Psoas muscle (tissue), 8 donors: ENCODE measurements around the gene PPP1R9A. TPM values are rescaled to one million over a fixed set of nuclear protein-coding genes. Genes with fewer than 3 reads are reported as not detected.

Experiments
- ATAC-seq, 4 donors: fragments of 200-7000 bp; cut with Tn5 transposase; one replicate each; pipeline ENCODE4 v1.9.1; 2020; ENCODE audit warnings: moderate library complexity in 3 of 4, mild to moderate bottlenecking in 2 of 4
- DNase-seq, 2 donors: peaks; one replicate each; pipeline ENCODE4 v3.0.0-alpha.2; 2020
- H3K27ac ChIP-seq: fragments of 200-600 bp; one replicate; pipeline ENCODE4 v1.8.0; 2022
- H3K27me3 ChIP-seq, 3 donors: fragments of 200-600 bp in 1 of 3; one replicate each; pipeline versions ENCODE4 v1.6.1 to v1.8.0; 2013 to 2022; ENCODE audit warnings: low read length in 2 of 3, mild to moderate bottlenecking in 2 of 3, moderate library complexity in 1 of 3; ENCODE audit not compliant: insufficient read depth in 3 of 3
- H3K36me3 ChIP-seq, 2 donors: fragments of 200-600 bp in 1 of 2; one replicate each; pipeline versions ENCODE4 v1.6.1 to v1.8.0; 2013 to 2022; ENCODE audit warnings: low read depth in 1 of 2, mild to moderate bottlenecking in 1 of 2, moderate library complexity in 1 of 2; ENCODE audit not compliant: insufficient read depth in 1 of 2
- H3K4me1 ChIP-seq: fragments of 200-600 bp; one replicate; pipeline ENCODE4 v1.8.0; 2022
- H3K4me3 ChIP-seq: fragments of 200-600 bp; one replicate; pipeline ENCODE4 v1.8.0; 2022; ENCODE audit warnings: mild to moderate bottlenecking
- H3K9me3 ChIP-seq: fragments of 200-600 bp; one replicate; pipeline ENCODE4 v1.8.0; 2022
- WGBS, 3 donors: extraction: QIAGEN DNeasy Blood & Tissue Kit; methylation state at CpG; one replicate each; pipeline versions ENCODE4 v1.1.6 to v1.1.7; 2013; 5-methylcytosine and 5-hydroxymethylcytosine counted together
- intact Hi-C, 2 donors: fragments of 100-400 bp; cut with DNase I; formaldehyde crosslinking; loops; one replicate each; pipeline versions ENCODE4 v1.11.0 to v1.14.2; 2022
- polyA plus RNA-seq, 3 donors: library from polyadenylated mRNA; stranded (reverse); fragments of 200-250 nt; gene quantifications; one replicate each; pipeline ENCODE4 v1.2.3, GENCODE V29; 2013
- total RNA-seq, 4 donors: library from RNA; stranded (reverse); fragmentation: NEBNext Ultra II Directional in 2 of 4; extraction: Animal tissue kit (Norgen Biotek cat#: 25700) in 2 of 4; gene quantifications; one replicate each; pipeline versions ENCODE4 v1.2.1 to v1.2.4, GENCODE V29; 2021 to 2023
- TF ChIP-seq, protein P1 (sequence below): fragments of 200-600 bp; IDR thresholded peaks from one replicate; pipeline ENCODE4 v1.8.0; 2022; ENCODE audit warnings: antibody characterized with exemption
- donor health status: healthy with polysubstance abuse.
- donor health status: DM: no; HTN: no; CAD: no; lungs with moderate emphysema.
- donor health status: Bipolar disorder and iron deficiency.
- donor health status: healthy.
- donor health status: DM: yes; HTN: yes; CAD: no.
- donor health status: DM: no; HTN: no; CAD: no.
- donor health status: DM: no; HTN: no; CAD: no.
- donor health status: DM: yes; HTN: yes; CAD: no.

Gene PPP1R9A
- total and polyA plus RNA-seq, 7 donors = 1.1 to 18.6 (median 13.5) TPM

GRCh38 chr7:95201727-95202126, 294.3 kb downstream of the PPP1R9A start:
- Histone ChIP-seq H3K27me3 (no peaks in the 10 kb centered on the region), H3K36me3 (no peaks in the 10 kb centered on the region), H3K27ac (no peak overlapping the region), H3K4me3 (no peak overlapping the region), H3K9me3 (no peaks in the 10 kb centered on the region), H3K4me1 (no peaks in the 10 kb centered on the region)
- TF ChIP-seq, protein P1, sequence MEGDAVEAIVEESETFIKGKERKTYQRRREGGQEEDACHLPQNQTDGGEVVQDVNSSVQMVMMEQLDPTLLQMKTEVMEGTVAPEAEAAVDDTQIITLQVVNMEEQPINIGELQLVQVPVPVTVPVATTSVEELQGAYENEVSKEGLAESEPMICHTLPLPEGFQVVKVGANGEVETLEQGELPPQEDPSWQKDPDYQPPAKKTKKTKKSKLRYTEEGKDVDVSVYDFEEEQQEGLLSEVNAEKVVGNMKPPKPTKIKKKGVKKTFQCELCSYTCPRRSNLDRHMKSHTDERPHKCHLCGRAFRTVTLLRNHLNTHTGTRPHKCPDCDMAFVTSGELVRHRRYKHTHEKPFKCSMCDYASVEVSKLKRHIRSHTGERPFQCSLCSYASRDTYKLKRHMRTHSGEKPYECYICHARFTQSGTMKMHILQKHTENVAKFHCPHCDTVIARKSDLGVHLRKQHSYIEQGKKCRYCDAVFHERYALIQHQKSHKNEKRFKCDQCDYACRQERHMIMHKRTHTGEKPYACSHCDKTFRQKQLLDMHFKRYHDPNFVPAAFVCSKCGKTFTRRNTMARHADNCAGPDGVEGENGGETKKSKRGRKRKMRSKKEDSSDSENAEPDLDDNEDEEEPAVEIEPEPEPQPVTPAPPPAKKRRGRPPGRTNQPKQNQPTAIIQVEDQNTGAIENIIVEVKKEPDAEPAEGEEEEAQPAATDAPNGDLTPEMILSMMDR = no peak
- intact Hi-C loops = loop anchor here in 1 of 2 donors (10.0 kb wide), 1 partner anchor 297 kb away; the partner anchor contains the start of gene PPP1R9A
- DNase-seq (no peak), ATAC-seq (no peak)

GRCh38 chr7:95204618-95205017, 297.2 kb downstream of the PPP1R9A start:
- TF ChIP-seq, protein P1 = no peak
- H3K27ac ChIP-seq = no peak overlapping the region
- no peaks in the 10 kb centered on the region for H3K4me1 ChIP-seq
- 96 to 98% (median 98%) methylated on average over 6 of the region's 6 CpGs for WGBS, 3 donors
- H3K27me3 ChIP-seq = no peaks in the 10 kb centered on the region
- ATAC-seq (no peak), DNase-seq (no peak)
- H3K36me3 ChIP-seq = no peaks in the 10 kb centered on the region
- intact Hi-C loops = loop anchor here in 1 of 2 donors (10.0 kb wide), 1 partner anchor 300 kb away; the partner anchor contains the start of gene PPP1R9A
- no peak overlapping the region for H3K4me3 ChIP-seq
- no peaks in the 10 kb centered on the region for H3K9me3 ChIP-seq

- Histone ChIP-seq H3K27ac (no peak overlapping the region), H3K4me1 (no peaks in the 10 kb centered on the region), H3K27me3 (no peaks in the 10 kb centered on the region), H3K36me3 (no peaks in the 10 kb centered on the region), H3K9me3 (no peaks in the 10 kb centered on the region), H3K4me3 (no peak overlapping the region)
- WGBS, 3 donors = 39 to 63% (median 55%) methylated on average over 1 of the region's 1 CpG
- intact Hi-C loops = loop anchor here in 1 of 2 donors (10.0 kb wide), 1 partner anchor 301 kb away; the partner anchor contains the start of gene PPP1R9A
- ATAC-seq (no peak), DNase-seq (no peak)
- TF ChIP-seq, protein P1 = no peak
Measured at GRCh38 chr7:95205665-95206225, 298.4 kb downstream of the PPP1R9A start.

DNA sequence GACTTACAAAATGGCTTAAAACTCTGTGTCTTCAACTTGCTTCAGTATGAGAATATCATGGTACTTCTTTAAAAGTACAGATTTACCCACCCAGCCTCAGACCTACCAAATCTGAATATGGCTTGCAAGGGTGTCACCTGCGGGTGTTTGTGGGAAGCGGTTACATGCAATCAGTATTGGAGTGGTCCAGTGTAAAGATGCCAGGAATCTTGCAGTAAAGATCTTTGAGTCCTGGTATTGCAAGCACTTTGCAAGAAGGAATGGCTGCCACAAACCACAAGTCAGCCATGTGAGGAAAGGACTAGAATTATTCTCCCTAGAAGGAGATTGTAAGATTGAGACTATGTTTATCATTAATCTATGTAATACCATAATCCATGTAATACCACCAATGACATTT, 301.9 kb downstream of the PPP1R9A start:
- Histone ChIP-seq H3K27ac (no peak overlapping the region), H3K27me3 (no peaks in the 10 kb centered on the region), H3K9me3 (no peaks in the 10 kb centered on the region), H3K4me3 (no peak overlapping the region), H3K4me1 (no peaks in the 10 kb centered on the region), H3K36me3 (no peaks in the 10 kb centered on the region)
- ATAC-seq = no peak
- TF ChIP-seq, protein P1 = no peak
- intact Hi-C loops = loop anchor here in 1 of 2 donors (10.0 kb wide), 1 partner anchor 304 kb away; the partner anchor contains the start of gene PPP1R9A
- no peak for DNase-seq
- 76 to 82% (median 80%) methylated on average over 2 of the region's 2 CpGs for WGBS, 3 donors

GRCh38 chr7:95209788-95210187, 302.4 kb downstream of the PPP1R9A start:
- no peak overlapping the region for H3K27ac ChIP-seq
- 13 to 16% (median 14%) methylated on average over 2 of the region's 2 CpGs for WGBS, 3 donors
- intact Hi-C loops = loop anchor here in 1 of 2 donors (10.0 kb wide), 1 partner anchor 305 kb away; the partner anchor contains the start of gene PPP1R9A

More at GRCh38 chr7:95209788-95210187, 302.4 kb downstream of the PPP1R9A start:
- no peak for ATAC-seq
- Histone ChIP-seq H3K9me3 (no peaks in the 10 kb centered on the region), H3K36me3 (no peaks in the 10 kb centered on the region), H3K4me3 (no peak overlapping the region), H3K4me1 (no peaks in the 10 kb centered on the region), H3K27me3 (no peaks in the 10 kb centered on the region)
- DNase-seq = no peak
- TF ChIP-seq, protein P1 = no peak
